ENCODE measurements around the gene OR52E8. TPM values are rescaled to one million over a fixed set of nuclear protein-coding genes. Genes with fewer than 3 reads are reported as not detected.

The OR52E8 gene
- total and polyA plus RNA-seq, 9 of the 15 experiments (the other 6 are each of a cell fraction or from before 2014, with no cell fraction given) = not detected

GRCh38 chr11:5808500-5809121 is 48.9 kb downstream of the OR52E8 start, which contains the start of gene OR52N2:
Gene OR52N2, plus strand, starts transcription at chr11:5808924. Its CDS starts 11,412 bp downstream, at chr11:5820336.
- intact Hi-C loops (cut with micrococcal nuclease) (loop anchor here (1.0 kb wide), 2 partner anchors 124 to 208 kb away; no protein-coding TSS in a partner anchor), in situ Hi-C loops (cut with MboI) (no loop called here)
- Histone ChIP-seq H3K9me3 (replicated peaks; ENCODE audit: control insufficient read depth, insufficient read depth, low read depth, low read length) (peaks cover 21% of the 10 kb centered on the region), H3K4me1 (replicated peaks in 1 of 2; ENCODE audit: control insufficient read depth in 2 of 2, insufficient read depth in 2 of 2, low read length in 2 of 2) (peaks cover 0 to 6% of the 10 kb centered on the region in 2 experiments; a peak in 2 of 5 replicates), H3K9me1 (ENCODE audit: control insufficient read depth, insufficient read depth, low read length) (no peaks in the 10 kb centered on the region), H3K79me2 (ENCODE audit: control insufficient read depth, insufficient read depth, low read length) (no peaks in the 10 kb centered on the region), H3K27me3 (ENCODE audit: control insufficient read depth in 2 of 2, insufficient read depth in 2 of 2, low read length in 2 of 2) (no peaks in the 10 kb centered on the region), H3K36me3 (ENCODE audit: control insufficient read depth, insufficient read depth, low read length) (no peaks in the 10 kb centered on the region), H3K9ac (ENCODE audit: insufficient read depth in 1 of 2, low read depth in 2 of 2, low read length in 2 of 2) (no peak within 1 kb of the TSS), H2AFZ (ENCODE audit: low read depth, low read length) (peak within 1 kb of the TSS; percentile 74; the same call in 1 of the 2 replicates), H4K20me1 (replicated peaks; ENCODE audit: control insufficient read depth, insufficient read depth, low read length) (no peaks in the 10 kb centered on the region), H3K4me3 (no peak within 1 kb of the TSS), H3K27ac (ENCODE audit: extremely low read depth, low read depth, low read length) (peak within 1 kb of the TSS; percentile 73; the same call in 1 of the 3 replicates), H3K4me2 (ENCODE audit: insufficient read depth, low read length) (no peak within 1 kb of the TSS; the same call in 1 of the 2 replicates)
- DNase-seq (ENCODE audit: extremely low read depth in 1 of 4, low spot score in 3 of 4) = peak; percentile 17 to 60 (median 26)
- ChIA-PET POLR2A (no interaction called here), CTCF (ENCODE audit: low intra/inter-chr PET ratio) (interaction anchor here (0.7 kb wide), 1 partner anchor 333 kb away, joined by 3 read pairs; no protein-coding TSS in a partner anchor)
- ATAC-seq = peak; percentile 70
- FAIRE-seq = peak; percentile 23
- 81% methylated on average over 23 of the region's 24 CpGs for WGBS (ENCODE audit: insufficient coverage, low coverage, missing lambda C conversion rate)
- no TSS peak for BruUV-seq (replicated peaks)
- TF ChIP-seq SP1 (CRISPR knock-in tag; IDR thresholded peaks at IDR 0.05) (peak; percentile 23; the same call in 1 of the 2 replicates), ZZZ3 (IDR thresholded peaks at IDR 0.05) (no peak), ZBTB33 (CRISPR knock-in tag; IDR thresholded peaks at IDR 0.05) (peak; percentile 74), SMC3 (conservative IDR thresholded peaks at IDR 0.05; ENCODE audit: insufficient read depth, low read depth, low read length) (peak; percentile 45; the same call in 1 of the 2 replicates), SRSF7 (optimal IDR thresholded peaks at IDR 0.05; ENCODE audit: low read depth, low read length) (no peak)
- TF ChIP-seq, protein P1, sequence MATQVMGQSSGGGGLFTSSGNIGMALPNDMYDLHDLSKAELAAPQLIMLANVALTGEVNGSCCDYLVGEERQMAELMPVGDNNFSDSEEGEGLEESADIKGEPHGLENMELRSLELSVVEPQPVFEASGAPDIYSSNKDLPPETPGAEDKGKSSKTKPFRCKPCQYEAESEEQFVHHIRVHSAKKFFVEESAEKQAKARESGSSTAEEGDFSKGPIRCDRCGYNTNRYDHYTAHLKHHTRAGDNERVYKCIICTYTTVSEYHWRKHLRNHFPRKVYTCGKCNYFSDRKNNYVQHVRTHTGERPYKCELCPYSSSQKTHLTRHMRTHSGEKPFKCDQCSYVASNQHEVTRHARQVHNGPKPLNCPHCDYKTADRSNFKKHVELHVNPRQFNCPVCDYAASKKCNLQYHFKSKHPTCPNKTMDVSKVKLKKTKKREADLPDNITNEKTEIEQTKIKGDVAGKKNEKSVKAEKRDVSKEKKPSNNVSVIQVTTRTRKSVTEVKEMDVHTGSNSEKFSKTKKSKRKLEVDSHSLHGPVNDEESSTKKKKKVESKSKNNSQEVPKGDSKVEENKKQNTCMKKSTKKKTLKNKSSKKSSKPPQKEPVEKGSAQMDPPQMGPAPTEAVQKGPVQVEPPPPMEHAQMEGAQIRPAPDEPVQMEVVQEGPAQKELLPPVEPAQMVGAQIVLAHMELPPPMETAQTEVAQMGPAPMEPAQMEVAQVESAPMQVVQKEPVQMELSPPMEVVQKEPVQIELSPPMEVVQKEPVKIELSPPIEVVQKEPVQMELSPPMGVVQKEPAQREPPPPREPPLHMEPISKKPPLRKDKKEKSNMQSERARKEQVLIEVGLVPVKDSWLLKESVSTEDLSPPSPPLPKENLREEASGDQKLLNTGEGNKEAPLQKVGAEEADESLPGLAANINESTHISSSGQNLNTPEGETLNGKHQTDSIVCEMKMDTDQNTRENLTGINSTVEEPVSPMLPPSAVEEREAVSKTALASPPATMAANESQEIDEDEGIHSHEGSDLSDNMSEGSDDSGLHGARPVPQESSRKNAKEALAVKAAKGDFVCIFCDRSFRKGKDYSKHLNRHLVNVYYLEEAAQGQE (IDR thresholded peaks at IDR 0.05; ENCODE audit: borderline replicate concordance) = peak; percentile 49; the same call in 1 of the 2 replicates
- TF ChIP-seq, protein P1 (CRISPR knock-in tag; IDR thresholded peaks at IDR 0.05; ENCODE audit: low read depth) = no peak
- TF ChIP-seq, protein P2, sequence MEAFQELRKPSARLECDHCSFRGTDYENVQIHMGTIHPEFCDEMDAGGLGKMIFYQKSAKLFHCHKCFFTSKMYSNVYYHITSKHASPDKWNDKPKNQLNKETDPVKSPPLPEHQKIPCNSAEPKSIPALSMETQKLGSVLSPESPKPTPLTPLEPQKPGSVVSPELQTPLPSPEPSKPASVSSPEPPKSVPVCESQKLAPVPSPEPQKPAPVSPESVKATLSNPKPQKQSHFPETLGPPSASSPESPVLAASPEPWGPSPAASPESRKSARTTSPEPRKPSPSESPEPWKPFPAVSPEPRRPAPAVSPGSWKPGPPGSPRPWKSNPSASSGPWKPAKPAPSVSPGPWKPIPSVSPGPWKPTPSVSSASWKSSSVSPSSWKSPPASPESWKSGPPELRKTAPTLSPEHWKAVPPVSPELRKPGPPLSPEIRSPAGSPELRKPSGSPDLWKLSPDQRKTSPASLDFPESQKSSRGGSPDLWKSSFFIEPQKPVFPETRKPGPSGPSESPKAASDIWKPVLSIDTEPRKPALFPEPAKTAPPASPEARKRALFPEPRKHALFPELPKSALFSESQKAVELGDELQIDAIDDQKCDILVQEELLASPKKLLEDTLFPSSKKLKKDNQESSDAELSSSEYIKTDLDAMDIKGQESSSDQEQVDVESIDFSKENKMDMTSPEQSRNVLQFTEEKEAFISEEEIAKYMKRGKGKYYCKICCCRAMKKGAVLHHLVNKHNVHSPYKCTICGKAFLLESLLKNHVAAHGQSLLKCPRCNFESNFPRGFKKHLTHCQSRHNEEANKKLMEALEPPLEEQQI (IDR thresholded peaks at IDR 0.05) = 0 out of 2 replicates have a peak, but pooled peaks have one; percentile 13
